Measurements from ENCODE around the gene ACTA2.

ACTA2 gene

DNA sequence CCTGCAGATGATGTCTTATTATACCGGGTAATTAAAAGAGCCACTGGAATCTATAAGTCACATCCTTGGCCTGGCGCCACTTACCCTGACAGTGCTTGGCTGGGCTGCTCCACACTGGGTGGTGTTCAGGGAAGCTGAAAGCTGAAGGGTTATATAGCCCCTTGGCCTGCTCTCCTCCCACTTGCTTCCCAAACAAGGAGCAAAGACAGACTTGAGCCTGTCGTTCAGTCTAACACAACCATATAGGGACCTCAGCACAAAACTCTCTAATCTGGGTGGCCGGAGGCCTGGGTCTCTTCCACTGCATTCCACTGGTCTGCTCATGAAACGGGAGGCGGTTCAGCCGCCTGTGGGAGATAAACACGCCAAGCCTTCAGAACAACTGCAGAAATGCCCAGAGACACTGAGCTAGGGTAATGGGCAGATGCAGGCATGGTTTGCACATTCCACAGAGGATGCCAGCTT is at the start of gene ACTA2:
Gene ACTA2 (minus strand): TSS at position 127 of the 465 bp plus-strand sequence. CDS start 3,843 bp downstream, outside the sequence.
- peak within 1 kb of the TSS; percentile 29 for H3K4me3 ChIP-seq (ENCODE audit: low read depth, low read length)
- in situ Hi-C loops (cut with HindIII; ENCODE audit: low sequenced_read_pairs) = no loop called here
- TF ChIP-seq CTCF (IDR thresholded peaks at IDR 0.05; ENCODE audit: low read depth, low read length) = no peak
- peak; percentile 64 for DNase-seq (ENCODE audit: low read depth, low spot score)

GRCh38 chr10:89001729-89002072 is 49.1 kb upstream of the ACTA2 start:
- H3K4me3 ChIP-seq (ENCODE audit: low read depth, low read length) = no peak overlapping the region
- no peak for TF ChIP-seq CTCF (IDR thresholded peaks at IDR 0.05; ENCODE audit: low read depth, low read length)
- peak; percentile 43 for DNase-seq (ENCODE audit: low read depth, low spot score)
- in situ Hi-C loops (cut with HindIII; ENCODE audit: low sequenced_read_pairs) = no loop called here

DNA sequence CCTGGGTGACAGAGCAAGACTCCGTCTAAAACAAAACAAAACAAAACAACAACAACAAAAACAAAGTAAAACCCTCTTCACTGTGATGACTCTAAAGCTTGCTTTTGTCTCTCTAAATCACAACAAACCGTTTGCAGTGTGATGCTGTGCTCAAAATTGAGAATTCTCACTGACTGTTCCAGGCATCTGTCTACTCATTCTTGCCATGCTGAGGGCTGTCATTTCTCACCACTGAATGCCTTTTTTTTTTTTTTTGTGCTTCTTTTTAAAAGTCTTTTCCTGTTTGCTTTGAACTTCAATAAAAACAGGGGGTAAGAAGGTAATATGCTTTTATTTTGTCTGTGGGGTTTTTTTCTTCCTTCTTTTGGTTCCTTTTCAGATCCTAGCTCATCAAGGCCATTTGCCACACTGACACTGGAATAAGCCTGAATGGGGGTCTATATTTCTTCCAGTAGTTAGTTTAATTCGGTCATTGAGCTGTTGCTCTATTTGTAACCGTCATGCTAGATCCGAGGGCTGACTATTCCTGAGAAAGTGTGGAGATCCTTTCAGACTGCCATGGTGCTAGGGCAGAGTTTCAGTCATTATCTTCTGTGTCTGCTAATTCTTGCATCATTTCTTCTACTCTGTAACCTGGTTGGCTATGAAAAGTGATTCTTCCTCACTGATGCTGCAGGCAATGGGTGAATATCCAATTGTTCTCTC is 48.6 kb upstream of the ACTA2 start:
- no peak for DNase-seq (ENCODE audit: low read depth, low spot score)
- H3K4me3 ChIP-seq (ENCODE audit: low read depth, low read length) = no peak overlapping the region
- in situ Hi-C loops (cut with HindIII; ENCODE audit: low sequenced_read_pairs) = no loop called here
- TF ChIP-seq CTCF (IDR thresholded peaks at IDR 0.05; ENCODE audit: low read depth, low read length) = no peak

DNA sequence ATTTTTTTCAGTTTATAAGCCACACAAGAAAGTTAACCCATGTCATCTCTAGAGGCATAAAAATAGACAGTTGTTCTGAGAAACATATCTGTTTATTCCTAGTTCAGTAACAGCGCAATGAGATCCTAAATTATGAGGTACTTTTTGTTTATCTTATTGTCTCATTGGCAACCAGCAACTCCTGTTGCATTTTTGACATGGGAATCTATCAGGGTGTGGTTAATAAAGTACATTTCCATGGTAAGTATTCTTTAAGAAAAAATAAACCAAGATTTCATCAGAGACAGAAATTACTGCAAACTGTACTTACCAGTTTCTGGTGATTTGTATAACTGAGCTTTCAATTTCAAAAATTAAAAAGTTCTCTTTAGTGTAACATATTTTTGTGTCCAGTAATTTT is 47.1 kb upstream of the ACTA2 start:
- in situ Hi-C loops (cut with HindIII; ENCODE audit: low sequenced_read_pairs) = no loop called here
- no peak for TF ChIP-seq CTCF (IDR thresholded peaks at IDR 0.05; ENCODE audit: low read depth, low read length)
- DNase-seq (ENCODE audit: low read depth, low spot score) = no peak
- H3K4me3 ChIP-seq (ENCODE audit: low read depth, low read length) = no peak overlapping the region

GRCh38 chr10:88996927-88997326 is 44.4 kb upstream of the ACTA2 start:
- H3K4me3 ChIP-seq (ENCODE audit: low read depth, low read length) = no peak overlapping the region
- in situ Hi-C loops (cut with HindIII; ENCODE audit: low sequenced_read_pairs) = no loop called here
- DNase-seq (ENCODE audit: low read depth, low spot score) = no peak
- no peak for TF ChIP-seq CTCF (IDR thresholded peaks at IDR 0.05; ENCODE audit: low read depth, low read length)

- H3K4me3 ChIP-seq (ENCODE audit: low read depth, low read length) = no peak overlapping the region
- in situ Hi-C loops (cut with HindIII; ENCODE audit: low sequenced_read_pairs) = no loop called here
- DNase-seq (ENCODE audit: low read depth, low spot score) = no peak
- TF ChIP-seq CTCF (IDR thresholded peaks at IDR 0.05; ENCODE audit: low read depth, low read length) = no peak
These were observed 42.7 kb upstream of the ACTA2 start for GRCh38 chr10:88995156-88995876.

Measured in astrocyte of the spinal cord (primary cell).